ENCODE results near the gene TRPV2. TPM values are rescaled to one million over a fixed set of nuclear protein-coding genes. Genes with fewer than 3 reads are reported as not detected.

The TRPV2 gene
- total and polyA plus RNA-seq, 4 donors: 2.9 to 9.3 (median 4.6) TPM

- H3K27ac ChIP-seq (ENCODE audit: low read depth in 1 of 2, low read length in 2 of 2): no peak overlapping the region
- peaks cover 5 to 22% (median 17%) of the 10 kb centered on the region in 4 donors for H3K4me1 ChIP-seq (ENCODE audit: control insufficient read depth in 4 of 4, insufficient read depth in 4 of 4, low read length in 3 of 4)
- TF ChIP-seq FOXA2 (IDR thresholded peaks at IDR 0.05) (no peak), NR2F2 (IDR thresholded peaks at IDR 0.05) (no peak), GABPA (IDR thresholded peaks at IDR 0.05 in 1 of 2, conservative IDR thresholded peaks at IDR 0.05 in 1 of 2) (no peak), TAF1 (conservative IDR thresholded peaks at IDR 0.05) (no peak), RXRA (IDR thresholded peaks at IDR 0.05) (no peak), FOXA1 (IDR thresholded peaks at IDR 0.05) (no peak), EGR1 (IDR thresholded peaks at IDR 0.05; ENCODE audit: low read depth in 2 of 2) (no peak), JUND (IDR thresholded peaks at IDR 0.05) (no peak), HNF4A (conservative IDR thresholded peaks at IDR 0.05) (no peak), RAD21 (IDR thresholded peaks at IDR 0.05) (no peak), HNF4G (IDR thresholded peaks at IDR 0.05) (no peak), MAX (IDR thresholded peaks at IDR 0.05) (no peak)
- TF ChIP-seq, protein P1, sequence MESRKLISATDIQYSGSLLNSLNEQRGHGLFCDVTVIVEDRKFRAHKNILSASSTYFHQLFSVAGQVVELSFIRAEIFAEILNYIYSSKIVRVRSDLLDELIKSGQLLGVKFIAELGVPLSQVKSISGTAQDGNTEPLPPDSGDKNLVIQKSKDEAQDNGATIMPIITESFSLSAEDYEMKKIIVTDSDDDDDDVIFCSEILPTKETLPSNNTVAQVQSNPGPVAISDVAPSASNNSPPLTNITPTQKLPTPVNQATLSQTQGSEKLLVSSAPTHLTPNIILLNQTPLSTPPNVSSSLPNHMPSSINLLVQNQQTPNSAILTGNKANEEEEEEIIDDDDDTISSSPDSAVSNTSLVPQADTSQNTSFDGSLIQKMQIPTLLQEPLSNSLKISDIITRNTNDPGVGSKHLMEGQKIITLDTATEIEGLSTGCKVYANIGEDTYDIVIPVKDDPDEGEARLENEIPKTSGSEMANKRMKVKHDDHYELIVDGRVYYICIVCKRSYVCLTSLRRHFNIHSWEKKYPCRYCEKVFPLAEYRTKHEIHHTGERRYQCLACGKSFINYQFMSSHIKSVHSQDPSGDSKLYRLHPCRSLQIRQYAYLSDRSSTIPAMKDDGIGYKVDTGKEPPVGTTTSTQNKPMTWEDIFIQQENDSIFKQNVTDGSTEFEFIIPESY (IDR thresholded peaks at IDR 0.05): no peak
- TF ChIP-seq, protein P2, sequence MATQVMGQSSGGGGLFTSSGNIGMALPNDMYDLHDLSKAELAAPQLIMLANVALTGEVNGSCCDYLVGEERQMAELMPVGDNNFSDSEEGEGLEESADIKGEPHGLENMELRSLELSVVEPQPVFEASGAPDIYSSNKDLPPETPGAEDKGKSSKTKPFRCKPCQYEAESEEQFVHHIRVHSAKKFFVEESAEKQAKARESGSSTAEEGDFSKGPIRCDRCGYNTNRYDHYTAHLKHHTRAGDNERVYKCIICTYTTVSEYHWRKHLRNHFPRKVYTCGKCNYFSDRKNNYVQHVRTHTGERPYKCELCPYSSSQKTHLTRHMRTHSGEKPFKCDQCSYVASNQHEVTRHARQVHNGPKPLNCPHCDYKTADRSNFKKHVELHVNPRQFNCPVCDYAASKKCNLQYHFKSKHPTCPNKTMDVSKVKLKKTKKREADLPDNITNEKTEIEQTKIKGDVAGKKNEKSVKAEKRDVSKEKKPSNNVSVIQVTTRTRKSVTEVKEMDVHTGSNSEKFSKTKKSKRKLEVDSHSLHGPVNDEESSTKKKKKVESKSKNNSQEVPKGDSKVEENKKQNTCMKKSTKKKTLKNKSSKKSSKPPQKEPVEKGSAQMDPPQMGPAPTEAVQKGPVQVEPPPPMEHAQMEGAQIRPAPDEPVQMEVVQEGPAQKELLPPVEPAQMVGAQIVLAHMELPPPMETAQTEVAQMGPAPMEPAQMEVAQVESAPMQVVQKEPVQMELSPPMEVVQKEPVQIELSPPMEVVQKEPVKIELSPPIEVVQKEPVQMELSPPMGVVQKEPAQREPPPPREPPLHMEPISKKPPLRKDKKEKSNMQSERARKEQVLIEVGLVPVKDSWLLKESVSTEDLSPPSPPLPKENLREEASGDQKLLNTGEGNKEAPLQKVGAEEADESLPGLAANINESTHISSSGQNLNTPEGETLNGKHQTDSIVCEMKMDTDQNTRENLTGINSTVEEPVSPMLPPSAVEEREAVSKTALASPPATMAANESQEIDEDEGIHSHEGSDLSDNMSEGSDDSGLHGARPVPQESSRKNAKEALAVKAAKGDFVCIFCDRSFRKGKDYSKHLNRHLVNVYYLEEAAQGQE (IDR thresholded peaks at IDR 0.05): no peak
- TF ChIP-seq, protein P3, sequence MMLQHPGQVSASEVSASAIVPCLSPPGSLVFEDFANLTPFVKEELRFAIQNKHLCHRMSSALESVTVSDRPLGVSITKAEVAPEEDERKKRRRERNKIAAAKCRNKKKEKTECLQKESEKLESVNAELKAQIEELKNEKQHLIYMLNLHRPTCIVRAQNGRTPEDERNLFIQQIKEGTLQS (IDR thresholded peaks at IDR 0.05): no peak
- H3K4me3 ChIP-seq (ENCODE audit: low read depth in 1 of 3, low read length in 3 of 3): no peak overlapping the region
- peaks cover 0 to 39% (median 7%) of the 10 kb centered on the region in 4 donors for H3K36me3 ChIP-seq (ENCODE audit: control insufficient read depth in 4 of 4, insufficient read depth in 3 of 4, low read depth in 1 of 4, low read length in 3 of 4)
- no peak overlapping the region for H3K9ac ChIP-seq (ENCODE audit: low read depth in 1 of 2, low read length in 2 of 2)
- H3K9me3 ChIP-seq (ENCODE audit: control insufficient read depth in 4 of 4, low read length in 3 of 4): no peaks in the 10 kb centered on the region
- WGBS: 89% methylated on average over 8 of the region's 8 CpGs
- no peak for DNase-seq (ENCODE audit: low spot score)
- no peaks in the 10 kb centered on the region for H3K27me3 ChIP-seq (ENCODE audit: control insufficient read depth in 4 of 4, insufficient read depth in 4 of 4, low read length in 3 of 4)
Observed at GRCh38 chr17:16447676-16448075, 32.3 kb downstream of the TRPV2 start.

DNA sequence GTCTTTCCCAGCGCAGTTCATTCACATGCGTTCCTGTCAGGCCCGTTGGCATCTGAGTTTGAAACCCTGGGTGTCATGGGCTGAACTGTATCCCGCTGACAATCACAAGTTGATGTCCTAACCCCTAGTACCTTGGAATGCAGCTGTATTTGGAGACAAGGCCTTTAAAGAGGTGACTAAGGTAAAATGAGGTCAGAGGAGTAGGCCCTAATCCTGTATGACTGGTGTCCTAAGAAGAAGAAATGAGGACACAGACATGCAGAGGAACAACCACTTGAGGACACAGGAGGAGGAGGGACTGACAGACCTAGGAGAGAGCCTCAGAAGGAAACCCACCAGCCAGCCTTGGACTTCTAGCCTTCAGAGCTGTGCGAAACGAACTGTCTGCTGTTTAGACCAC, 33.1 kb downstream of the TRPV2 start:
- peaks cover 0 to 32% (median 2%) of the 10 kb centered on the region in 4 donors for H3K36me3 ChIP-seq (ENCODE audit: control insufficient read depth in 4 of 4, insufficient read depth in 3 of 4, low read depth in 1 of 4, low read length in 3 of 4)
- 89% methylated on average over 6 of the region's 6 CpGs for WGBS
- no peak for TF ChIP-seq FOXA1 (IDR thresholded peaks at IDR 0.05)
- TF ChIP-seq GABPA (IDR thresholded peaks at IDR 0.05 in 1 of 2, conservative IDR thresholded peaks at IDR 0.05 in 1 of 2): no peak
- no peak for TF ChIP-seq JUND (IDR thresholded peaks at IDR 0.05)
- TF ChIP-seq CTCF (IDR thresholded peaks at IDR 0.05; ENCODE audit: low read depth, low read length, missing input control): no peak
- no peak for TF ChIP-seq EGR1 (IDR thresholded peaks at IDR 0.05; ENCODE audit: low read depth in 2 of 2)
- TF ChIP-seq HNF4A (conservative IDR thresholded peaks at IDR 0.05): no peak
- no peak for TF ChIP-seq HNF4G (IDR thresholded peaks at IDR 0.05)
- no peak for TF ChIP-seq YY1 (IDR thresholded peaks at IDR 0.05)
- no peak for TF ChIP-seq SP1 (IDR thresholded peaks at IDR 0.05)
- no peak for TF ChIP-seq MAX (IDR thresholded peaks at IDR 0.05)
- TF ChIP-seq RXRA (IDR thresholded peaks at IDR 0.05): no peak
- TF ChIP-seq TAF1 (conservative IDR thresholded peaks at IDR 0.05): no peak
- TF ChIP-seq NR2F2 (IDR thresholded peaks at IDR 0.05): no peak
- TF ChIP-seq FOXA2 (IDR thresholded peaks at IDR 0.05): no peak
- TF ChIP-seq, protein P3 (IDR thresholded peaks at IDR 0.05): no peak
- TF ChIP-seq, protein P1 (IDR thresholded peaks at IDR 0.05): no peak

More for the DNA sequence above, 33.1 kb downstream of the TRPV2 start:
- H3K4me1 ChIP-seq (ENCODE audit: control insufficient read depth in 4 of 4, insufficient read depth in 4 of 4, low read length in 3 of 4): peaks cover 5 to 16% (median 14%) of the 10 kb centered on the region in 4 donors
- no peak overlapping the region for H3K4me3 ChIP-seq (ENCODE audit: low read depth in 1 of 3, low read length in 3 of 3)
- H3K27me3 ChIP-seq (ENCODE audit: control insufficient read depth in 4 of 4, insufficient read depth in 4 of 4, low read length in 3 of 4): no peaks in the 10 kb centered on the region
- no peaks in the 10 kb centered on the region for H3K9me3 ChIP-seq (ENCODE audit: control insufficient read depth in 4 of 4, low read length in 3 of 4)
- no peak overlapping the region for H3K27ac ChIP-seq (ENCODE audit: low read depth in 1 of 2, low read length in 2 of 2)
- DNase-seq (ENCODE audit: low spot score): no peak
- no peak overlapping the region for H3K9ac ChIP-seq (ENCODE audit: low read depth in 1 of 2, low read length in 2 of 2)
